HUES64 (cell line): Measurements from ENCODE around the gene CAMK2A.

Experiments
- H3K27ac ChIP-seq: 2 replicates; pipeline ENCODE4 v1.7.0; 2013; ENCODE audit warnings: low read depth, low read length, inconsistent platforms
- H3K27me3 ChIP-seq: 2 replicates; pipeline ENCODE4 v1.6.1; 2013; ENCODE audit warnings: mild to moderate bottlenecking, low read length; ENCODE audit not compliant: insufficient read depth
- H3K36me3 ChIP-seq: 2 replicates; pipeline ENCODE4 v1.6.1; 2013; ENCODE audit warnings: mild to moderate bottlenecking, low read length; ENCODE audit not compliant: insufficient read depth
- H3K4me1 ChIP-seq: 2 replicates; pipeline ENCODE4 v1.6.1; 2013; ENCODE audit warnings: mild to moderate bottlenecking, low read length, moderate library complexity; ENCODE audit not compliant: insufficient read depth
- H3K4me3 ChIP-seq: 2 replicates; pipeline ENCODE4 v1.5.1; 2013; ENCODE audit warnings: mild to moderate bottlenecking, low read length, moderate library complexity
- H3K9ac ChIP-seq: 2 replicates; pipeline ENCODE4 v1.6.1; 2013; ENCODE audit warnings: mild to moderate bottlenecking, low read depth, low read length
- H3K9me3 ChIP-seq: 2 replicates; pipeline ENCODE4 v1.6.1; 2013; ENCODE audit warnings: low read depth, low read length; ENCODE audit not compliant: insufficient read depth
- WGBS: fragments of 150-250, 120-280 bp; methylation state at CpG from one replicate; pipeline ENCODE4 v1.1.7; 2013; ENCODE audit warnings: missing lambda C conversion rate; 5-methylcytosine and 5-hydroxymethylcytosine counted together

Gene CAMK2A

GRCh38 chr5:150189326-150189725 lies 100.2 kb downstream of the CAMK2A start:
- H3K4me1 ChIP-seq: peaks cover 19% of the 10 kb centered on the region; the same call in 1 of the 2 replicates
- no peaks in the 10 kb centered on the region for H3K9me3 ChIP-seq
- no peak overlapping the region for H3K27ac ChIP-seq
- 69% methylated on average over 3 of the region's 3 CpGs for WGBS
- H3K27me3 ChIP-seq: peaks cover 90% of the 10 kb centered on the region
- H3K4me3 ChIP-seq: peak overlapping the region; percentile 50; the same call in 1 of the 2 replicates
- no peak overlapping the region for H3K9ac ChIP-seq
- no peaks in the 10 kb centered on the region for H3K36me3 ChIP-seq

DNA sequence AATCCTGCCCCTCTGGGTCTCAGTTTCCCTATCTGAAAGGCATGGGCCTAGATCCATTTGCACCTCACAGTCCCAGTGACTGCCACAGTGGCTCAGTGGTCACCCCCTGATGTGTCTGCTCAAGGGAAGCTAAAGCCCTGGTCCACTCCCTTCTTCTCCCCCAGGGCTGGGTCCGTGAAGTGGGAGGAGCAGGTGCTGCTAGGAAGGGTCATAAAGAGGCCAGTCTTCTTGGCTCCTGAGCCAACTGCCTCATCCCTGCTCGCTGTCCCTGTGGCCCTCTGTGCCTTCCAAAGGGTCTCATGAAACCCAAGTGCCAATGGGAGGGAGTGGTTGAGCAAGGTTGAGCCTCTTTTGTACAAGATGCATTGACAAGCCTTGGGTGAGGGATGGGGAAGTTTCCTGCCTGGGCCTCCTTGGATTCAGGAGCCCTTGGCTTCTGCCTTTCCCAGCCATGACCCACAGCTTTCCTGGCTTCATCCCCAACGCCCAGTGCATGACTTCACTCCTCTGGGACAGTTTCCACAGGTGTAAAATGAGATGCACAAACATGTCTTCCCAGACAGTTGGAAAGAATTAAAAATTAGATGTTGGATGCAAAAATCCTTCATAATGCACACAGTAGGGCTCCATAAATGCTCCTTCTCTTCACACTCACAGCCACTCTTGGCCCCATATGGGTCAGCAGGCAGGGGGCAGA lies 101.3 kb downstream of the CAMK2A start:
- 84% methylated on average over 3 of the region's 3 CpGs for WGBS
- no peaks in the 10 kb centered on the region for H3K36me3 ChIP-seq
- no peak overlapping the region for H3K9ac ChIP-seq
- H3K27ac ChIP-seq: no peak overlapping the region
- no peak overlapping the region for H3K4me3 ChIP-seq
- no peaks in the 10 kb centered on the region for H3K9me3 ChIP-seq
- H3K27me3 ChIP-seq: peaks cover 92% of the 10 kb centered on the region
- H3K4me1 ChIP-seq: peaks cover 19% of the 10 kb centered on the region; the same call in 1 of the 2 replicates

GRCh38 chr5:150186897-150187296 lies 102.7 kb downstream of the CAMK2A start:
- Histone ChIP-seq H3K36me3 (no peaks in the 10 kb centered on the region), H3K27me3 (peaks cover 92% of the 10 kb centered on the region), H3K27ac (no peak overlapping the region), H3K4me3 (no peak overlapping the region), H3K9ac (no peak overlapping the region), H3K9me3 (no peaks in the 10 kb centered on the region), H3K4me1 (peaks cover 19% of the 10 kb centered on the region; the same call in 1 of the 2 replicates)
- WGBS: 86% methylated on average over 4 of the region's 4 CpGs

- no peak overlapping the region for H3K9ac ChIP-seq
- WGBS: 25% methylated on average over 8 of the region's 8 CpGs
These were observed 103.4 kb downstream of the CAMK2A start for GRCh38 chr5:150186137-150186536.

DNA sequence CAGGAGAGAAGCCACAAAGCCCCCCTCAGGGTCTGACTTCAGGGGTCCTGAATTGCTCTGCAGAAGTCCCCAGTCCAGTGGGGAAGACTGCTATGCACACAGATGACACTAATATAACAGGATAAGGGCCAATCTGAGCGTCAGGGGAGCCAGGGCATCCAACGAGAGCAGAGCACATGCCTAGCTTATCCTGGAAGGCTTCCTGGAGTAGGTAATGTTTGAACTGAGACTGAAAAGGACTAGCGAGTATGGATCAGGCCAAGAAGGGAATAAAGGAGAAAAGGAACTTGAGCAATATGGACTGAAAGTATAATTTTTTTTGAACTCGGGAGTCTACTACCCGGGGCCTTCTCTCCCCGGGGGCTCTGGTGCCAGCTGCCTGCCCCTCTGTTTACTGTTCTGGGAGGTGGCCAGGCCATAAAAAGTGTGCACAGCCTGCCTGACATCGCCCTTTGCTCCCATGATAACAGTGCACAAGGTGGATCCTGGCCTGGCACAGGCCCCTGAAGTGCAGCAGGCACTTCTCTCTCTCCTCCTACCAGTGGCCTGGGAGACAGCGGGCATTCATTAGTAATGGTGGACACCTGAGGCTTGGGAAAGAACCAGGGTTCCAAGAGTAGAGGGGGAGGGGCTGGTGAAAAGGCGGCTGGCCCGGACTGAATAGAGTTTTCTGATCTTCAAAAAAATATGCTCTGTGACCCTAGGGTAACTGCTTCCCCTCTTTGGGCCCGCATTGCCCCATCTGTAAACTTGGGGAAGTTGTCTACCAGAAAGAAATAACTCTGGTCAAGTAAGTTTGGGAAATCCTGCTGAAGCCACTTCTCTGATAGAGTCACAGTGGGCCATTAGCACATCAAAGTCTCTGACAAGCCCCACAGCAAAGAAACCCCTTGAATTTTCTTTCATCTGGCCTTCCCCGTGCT lies 104.3 kb downstream of the CAMK2A start:
- 55% methylated on average over 12 of the region's 12 CpGs for WGBS
- H3K27ac ChIP-seq: no peak overlapping the region
- H3K4me1 ChIP-seq: peaks cover 13% of the 10 kb centered on the region; the same call in 1 of the 2 replicates
- peaks cover 76% of the 10 kb centered on the region for H3K27me3 ChIP-seq
- no peaks in the 10 kb centered on the region for H3K36me3 ChIP-seq
- H3K4me3 ChIP-seq: no peak overlapping the region
- no peaks in the 10 kb centered on the region for H3K9me3 ChIP-seq
- H3K9ac ChIP-seq: no peak overlapping the region

More at GRCh38 chr5:150186137-150186536, 103.4 kb downstream of the CAMK2A start:
- no peaks in the 10 kb centered on the region for H3K36me3 ChIP-seq
- H3K9me3 ChIP-seq: no peaks in the 10 kb centered on the region
- H3K27me3 ChIP-seq: peaks cover 85% of the 10 kb centered on the region
- no peak overlapping the region for H3K27ac ChIP-seq
- H3K4me3 ChIP-seq: no peak overlapping the region
- H3K4me1 ChIP-seq: peaks cover 18% of the 10 kb centered on the region; the same call in 1 of the 2 replicates

- no peak overlapping the region for H3K9ac ChIP-seq
- no peaks in the 10 kb centered on the region for H3K9me3 ChIP-seq
- H3K36me3 ChIP-seq: no peaks in the 10 kb centered on the region
- H3K4me3 ChIP-seq: no peak overlapping the region
- H3K27ac ChIP-seq: no peak overlapping the region
- 79% methylated on average over 2 of the region's 2 CpGs for WGBS
- peaks cover 12% of the 10 kb centered on the region; the same call in 1 of the 2 replicates for H3K4me1 ChIP-seq
- H3K27me3 ChIP-seq: peaks cover 66% of the 10 kb centered on the region
These were observed 105.6 kb downstream of the CAMK2A start for GRCh38 chr5:150184006-150184405.

GRCh38 chr5:150183436-150183835 lies 106.1 kb downstream of the CAMK2A start:
- H3K27me3 ChIP-seq: peaks cover 61% of the 10 kb centered on the region
- peaks cover 12% of the 10 kb centered on the region; the same call in 1 of the 2 replicates for H3K4me1 ChIP-seq
- no peak overlapping the region for H3K9ac ChIP-seq
- 95% methylated on average over 12 of the region's 12 CpGs for WGBS
- H3K27ac ChIP-seq: no peak overlapping the region
- H3K36me3 ChIP-seq: no peaks in the 10 kb centered on the region
- H3K9me3 ChIP-seq: no peaks in the 10 kb centered on the region
- no peak overlapping the region for H3K4me3 ChIP-seq

- Histone ChIP-seq H3K36me3 (no peaks in the 10 kb centered on the region), H3K27me3 (peaks cover 54% of the 10 kb centered on the region), H3K27ac (no peak overlapping the region), H3K4me1 (peaks cover 12% of the 10 kb centered on the region; the same call in 1 of the 2 replicates), H3K9ac (no peak overlapping the region), H3K4me3 (no peak overlapping the region), H3K9me3 (no peaks in the 10 kb centered on the region)
- WGBS: 95% methylated on average over 10 of the region's 10 CpGs
These were observed 106.8 kb downstream of the CAMK2A start for GRCh38 chr5:150182774-150183173.

GRCh38 chr5:150181766-150182545 lies 107.6 kb downstream of the CAMK2A start:
- no peak overlapping the region for H3K4me3 ChIP-seq
- H3K36me3 ChIP-seq: no peaks in the 10 kb centered on the region
- H3K27me3 ChIP-seq: peaks cover 46% of the 10 kb centered on the region
- no peaks in the 10 kb centered on the region for H3K9me3 ChIP-seq
- H3K9ac ChIP-seq: no peak overlapping the region
- H3K27ac ChIP-seq: no peak overlapping the region
- peaks cover 12% of the 10 kb centered on the region; the same call in 1 of the 2 replicates for H3K4me1 ChIP-seq
- WGBS: 87% methylated on average over 9 of the region's 9 CpGs

GRCh38 chr5:150181027-150181426 lies 108.5 kb downstream of the CAMK2A start:
- no peak overlapping the region for H3K27ac ChIP-seq
- H3K9me3 ChIP-seq: no peaks in the 10 kb centered on the region
- H3K27me3 ChIP-seq: peaks cover 36% of the 10 kb centered on the region
- H3K4me1 ChIP-seq: peaks cover 9% of the 10 kb centered on the region; the same call in 1 of the 2 replicates
- no peaks in the 10 kb centered on the region for H3K36me3 ChIP-seq
- H3K9ac ChIP-seq: no peak overlapping the region
- no peak overlapping the region for H3K4me3 ChIP-seq
- WGBS: 93% methylated on average over 5 of the region's 5 CpGs
